SK-N-SH (cell line): ENCODE results near the gene PDE6A. TPM values are rescaled to one million over a fixed set of nuclear protein-coding genes. Genes with fewer than 3 reads are reported as not detected.

Experiments
- CTCF ChIA-PET: fragments of 300-600, 350-600 bp; formaldehyde crosslinking; extraction: SDS; loops from one replicate; lab custom pipeline; 2021; lab: Yijun Ruan, JAX
- POLR2A ChIA-PET: fragments of 350-600 bp; sonication (Branson Sonifier 250); formaldehyde crosslinking; extraction: SDS; loops from one replicate; lab custom pipeline; 2020; ENCODE audit warnings: antibody characterized with exemption, inconsistent platforms; lab: Yijun Ruan, JAX
- DNase-seq: peaks from one replicate; pipeline ENCODE4 v3.0.0; 2012
- H2AFZ ChIP-seq: fragments of 200-600 bp; sonication (generic); 2 replicates; pipeline ENCODE4 v1.8.1; 2016; ENCODE audit warnings: antibody characterized with exemption, mild to moderate bottlenecking, low read depth
- H3F3A ChIP-seq: fragments of 200-600 bp; sonication (generic); replicated peaks from 2 replicates; pipeline ENCODE3; 2016; ENCODE audit warnings: antibody characterized with exemption, mild to moderate bottlenecking; ENCODE audit not compliant: insufficient read depth
- H3K27ac ChIP-seq, 2 experiments: fragments of 200-500 bp in 1 of 2; fragments of 200-600 bp in 1 of 2; sonication (Bioruptor generic) in 1 of 2; sonication (generic), shearing (Covaris generic) in 1 of 2; 2 replicates each; pipeline versions ENCODE4 v1.5.1 to v1.6.1; 2014 to 2016; ENCODE audit warnings: low read depth in 2 of 2, inconsistent platforms in 1 of 2, low read length in 1 of 2, mild to moderate bottlenecking in 1 of 2, mixed read lengths in 1 of 2
- H3K27me3 ChIP-seq: fragments of 200-600 bp; sonication (generic), shearing (Covaris generic); 2 replicates; pipeline ENCODE4 v1.6.1; 2016; ENCODE audit warnings: mixed run types; ENCODE audit not compliant: insufficient read depth
- H3K36me3 ChIP-seq, 2 experiments: fragments of 200-500 bp in 1 of 2; fragments of 200-600 bp in 1 of 2; sonication (Bioruptor generic) in 1 of 2; sonication (generic) in 1 of 2; replicated peaks in 1 of 2; 2 replicates each; pipeline versions ENCODE3 to v1.5.1; 2014 to 2016; ENCODE audit warnings: low read length in 1 of 2, mild to moderate bottlenecking in 1 of 2; ENCODE audit not compliant: insufficient read depth in 2 of 2, control insufficient read depth in 1 of 2
- H3K4me1 ChIP-seq, 2 experiments: fragments of 200-500 bp in 1 of 2; fragments of 200-600 bp in 1 of 2; sonication (Bioruptor generic) in 1 of 2; sonication (generic), shearing (Covaris generic) in 1 of 2; 2 replicates each; pipeline versions ENCODE4 v1.5.1 to v1.6.1; 2014 to 2016; ENCODE audit warnings: low read depth in 1 of 2, low read length in 1 of 2, mixed run types in 1 of 2; ENCODE audit not compliant: insufficient read depth in 2 of 2, control insufficient read depth in 1 of 2
- H3K4me2 ChIP-seq: fragments of 200-600 bp; sonication (generic), shearing (Covaris generic); 2 replicates; pipeline ENCODE4 v1.6.1; 2017; ENCODE audit warnings: mixed run types
- H3K4me3 ChIP-seq, 2 experiments: fragments of 200-500 bp in 1 of 2; fragments of 200-600 bp in 1 of 2; sonication (Bioruptor generic) in 1 of 2; sonication (generic), shearing (Covaris generic) in 1 of 2; 2 replicates each; pipeline versions ENCODE4 v1.5.1 to v1.8.1; 2014 to 2016; ENCODE audit warnings: low read depth in 2 of 2, inconsistent platforms in 1 of 2, low read length in 1 of 2, mild to moderate bottlenecking in 1 of 2, mixed read lengths in 1 of 2, moderate library complexity in 1 of 2
- H3K79me2 ChIP-seq: fragments of 200-600 bp; sonication (generic); 2 replicates; pipeline ENCODE4 v1.8.1; 2017; ENCODE audit warnings: mild to moderate bottlenecking; ENCODE audit not compliant: insufficient read depth
- H3K9ac ChIP-seq: fragments of 200-600 bp; sonication (generic); 2 replicates; pipeline ENCODE4 v1.6.1; 2017; ENCODE audit warnings: mixed run types
- H3K9me2 ChIP-seq: fragments of 200-600 bp; sonication (generic); 2 replicates; pipeline ENCODE4 v1.6.1; 2017; ENCODE audit warnings: mixed run types
- H3K9me3 ChIP-seq: fragments of 200-600 bp; sonication (generic); 2 replicates; pipeline ENCODE4 v1.6.1; 2017; ENCODE audit warnings: mixed run types, mild to moderate bottlenecking, moderate library complexity
- H4K20me1 ChIP-seq: fragments of 200-600 bp; sonication (generic); 2 replicates; pipeline ENCODE4 v1.6.1; 2017; ENCODE audit warnings: mild to moderate bottlenecking, mixed run types; ENCODE audit not compliant: insufficient read depth
- ELF1 ChIP-seq: IDR thresholded peaks from 2 replicates; pipeline ENCODE4 v1.4.0; 2012
- EP300 ChIP-seq, 2 experiments: IDR thresholded peaks; 2 replicates each; pipeline versions ENCODE4 v1.4.0 to v1.6.1; 2012; ENCODE audit warnings: borderline replicate concordance in 1 of 2, low read depth in 1 of 2, low read length in 1 of 2
- EZH2phosphoT487 ChIP-seq: fragments of 200-600 bp; sonication (generic); IDR thresholded peaks from 2 replicates; pipeline ENCODE4 v1.6.1; 2017; ENCODE audit warnings: low read depth, mixed run types, mild to moderate bottlenecking, antibody characterized with exemption, moderate library complexity, borderline replicate concordance
- FOSL2 ChIP-seq: IDR thresholded peaks from 2 replicates; pipeline ENCODE4 v1.4.0; 2012; ENCODE audit warnings: low read depth, mild to moderate bottlenecking, moderate library complexity, borderline replicate concordance
- FOXJ3 ChIP-seq: sonication (generic); formaldehyde crosslinking; IDR thresholded peaks from 2 replicates; pipeline ENCODE4 v1.5.1; 2020; ENCODE audit warnings: mild to moderate bottlenecking, missing genetic modification reagents
- JUND ChIP-seq: IDR thresholded peaks from 2 replicates; pipeline ENCODE4 v1.4.0; 2012
- MEF2A ChIP-seq: IDR thresholded peaks from 2 replicates; pipeline ENCODE4 v1.4.0; 2012; ENCODE audit warnings: low read depth, borderline replicate concordance
- MXI1 ChIP-seq: IDR thresholded peaks from 2 replicates; pipeline ENCODE4 v1.6.1; 2012; ENCODE audit warnings: mild to moderate bottlenecking, low read depth, low read length, improper control_type of control experiment
- POLR2AphosphoS5 ChIP-seq: IDR thresholded peaks from 2 replicates; pipeline ENCODE4 v1.6.1; 2012; ENCODE audit warnings: low read depth, low read length
- RAD21 ChIP-seq: IDR thresholded peaks from 2 replicates; pipeline ENCODE4 v1.6.1; 2012; ENCODE audit warnings: mild to moderate bottlenecking, low read length
- RFX5 ChIP-seq: IDR thresholded peaks from 2 replicates; pipeline ENCODE4 v1.6.1; 2012; ENCODE audit warnings: mild to moderate bottlenecking, improper control_type of control experiment, low read length
- RXRA ChIP-seq: IDR thresholded peaks from 2 replicates; pipeline ENCODE4 v1.4.0; 2012; ENCODE audit warnings: low read depth, mild to moderate bottlenecking, borderline replicate concordance
- SIN3A ChIP-seq: IDR thresholded peaks from 2 replicates; pipeline ENCODE4 v1.6.1; 2012; ENCODE audit warnings: low read depth, mild to moderate bottlenecking, low read length, moderate library complexity, borderline replicate concordance
- SMC3 ChIP-seq: IDR thresholded peaks from 2 replicates; pipeline ENCODE4 v1.6.1; 2012; ENCODE audit warnings: low read depth, low read length, improper control_type of control experiment
- TAF1 ChIP-seq: IDR thresholded peaks from 2 replicates; pipeline ENCODE4 v1.6.1; 2012; ENCODE audit warnings: low read depth, mild to moderate bottlenecking, low read length, moderate library complexity, borderline replicate concordance
- TCF12 ChIP-seq: IDR thresholded peaks from 2 replicates; pipeline ENCODE4 v1.4.0; 2012
- TEAD4 ChIP-seq: IDR thresholded peaks from 2 replicates; pipeline ENCODE4 v1.4.0; 2012; ENCODE audit warnings: mild to moderate bottlenecking, borderline replicate concordance; ENCODE audit not compliant: insufficient read depth
- USF1 ChIP-seq: IDR thresholded peaks from 2 replicates; pipeline ENCODE4 v1.4.0; 2012; ENCODE audit warnings: low read depth, borderline replicate concordance
- USF2 ChIP-seq: fragments of 150-350 bp; IDR thresholded peaks from 2 replicates; pipeline ENCODE4 v1.6.1; 2017; ENCODE audit warnings: antibody characterized with exemption, low read length, low read depth, borderline replicate concordance
- WGBS: methylation state at CpG from one replicate; pipeline ENCODE4 v1.1.6; 2017; ENCODE audit warnings: low lambda C conversion rate; 5-methylcytosine and 5-hydroxymethylcytosine counted together
- polyA plus RNA-seq, 3 experiments: library from polyadenylated mRNA; depleted of rRNA; stranded (reverse); fragments of >200 nt; gene quantifications; 2 replicates each; pipeline ENCODE4 v1.2.3, GENCODE V29; 2012
- TF ChIP-seq, protein P1 (sequence below): fragments of 200-600 bp; sonication (generic); IDR thresholded peaks from 2 replicates; pipeline ENCODE4 v1.6.1; 2017; ENCODE audit warnings: antibody characterized with exemption, mild to moderate bottlenecking, moderate library complexity
- TF ChIP-seq, protein P2 (sequence below): fragments of 150-350 bp; IDR thresholded peaks from 2 replicates; pipeline ENCODE4 v1.6.1; 2016; ENCODE audit warnings: mild to moderate bottlenecking, low read depth, low read length

The PDE6A gene
- polyA plus RNA-seq, 1 of the 3 experiments (the other 2 are of a cell fraction): 0.05 TPM

GRCh38 chr5:149962601-149963300, 18.2 kb upstream of the PDE6A start:
- Histone ChIP-seq H3F3A (peaks cover 24% of the 10 kb centered on the region), H4K20me1 (no peaks in the 10 kb centered on the region), H3K9ac (no peak overlapping the region), H3K79me2 (peaks cover 20% of the 10 kb centered on the region; the same call in 1 of the 2 replicates), H3K27ac (no peak overlapping the region), H3K27me3 (no peaks in the 10 kb centered on the region), H3K36me3 (no peaks in the 10 kb centered on the region), H3K4me2 (no peak overlapping the region), H3K9me3 (no peaks in the 10 kb centered on the region), H3K4me3 (no peak overlapping the region), H3K9me2 (no peaks in the 10 kb centered on the region), H3K4me1 (peaks cover 10 to 12% of the 10 kb centered on the region in 2 experiments; a peak in 3 of 4 replicates), H2AFZ (no peak overlapping the region)
- CTCF ChIA-PET: interaction anchor here (0.9 to 12.1 kb wide), 26 partner anchors 8 to 344 kb away, joined by 3 to 244 read pairs (median 6); no protein-coding TSS in a partner anchor
- TF ChIP-seq MEF2A (no peak), RFX5 (no peak), USF1 (no peak)
- WGBS: 92% methylated on average over 5 of the region's 5 CpGs
- DNase-seq: no peak
- POLR2A ChIA-PET: interaction anchor here (0.7 to 1.2 kb wide), 2 partner anchors 125 to 128 kb away, joined by 3 to 4 read pairs; no protein-coding TSS in a partner anchor

- Histone ChIP-seq H3K36me3 (no peaks in the 10 kb centered on the region), H3K9me3 (no peaks in the 10 kb centered on the region), H4K20me1 (no peaks in the 10 kb centered on the region), H3K27me3 (no peaks in the 10 kb centered on the region), H3K79me2 (peaks cover 15% of the 10 kb centered on the region; the same call in 1 of the 2 replicates), H2AFZ (no peak overlapping the region), H3F3A (peaks cover 24% of the 10 kb centered on the region), H3K4me2 (no peak overlapping the region), H3K9ac (no peak overlapping the region), H3K4me3 (no peak overlapping the region; a peak in 1 of 4 replicates), H3K4me1 (peaks cover 10 to 12% of the 10 kb centered on the region in 2 experiments; a peak in 3 of 4 replicates), H3K9me2 (no peaks in the 10 kb centered on the region), H3K27ac (no peak overlapping the region)
- ChIA-PET CTCF (interaction anchor here (0.6 to 12.1 kb wide), 37 partner anchors 9 to 343 kb away, joined by 3 to 244 read pairs (median 5); partner anchors contain the start of gene TIGD6), POLR2A (interaction anchor here (0.7 to 1.2 kb wide), 2 partner anchors 124 to 127 kb away, joined by 3 to 4 read pairs; no protein-coding TSS in a partner anchor)
- WGBS: 66% methylated on average over 6 of the region's 6 CpGs
- DNase-seq: peak; percentile 73
- TF ChIP-seq TAF1 (no peak), MXI1 (no peak), SIN3A (no peak), USF2 (no peak), ELF1 (no peak), RFX5 (no peak), EP300 (IDR thresholded peaks at IDR 0.05; ENCODE audit: borderline replicate concordance in 1 of 2, low read depth in 1 of 2, low read length in 1 of 2) (no peak), RAD21 (peak; percentile 80), TCF12 (no peak), FOSL2 (no peak), EZH2phosphoT487 (no peak), JUND (no peak), SMC3 (peak; percentile 73), RXRA (no peak), TEAD4 (no peak), POLR2AphosphoS5 (no peak), FOXJ3 (no peak)
- TF ChIP-seq, protein P1, sequence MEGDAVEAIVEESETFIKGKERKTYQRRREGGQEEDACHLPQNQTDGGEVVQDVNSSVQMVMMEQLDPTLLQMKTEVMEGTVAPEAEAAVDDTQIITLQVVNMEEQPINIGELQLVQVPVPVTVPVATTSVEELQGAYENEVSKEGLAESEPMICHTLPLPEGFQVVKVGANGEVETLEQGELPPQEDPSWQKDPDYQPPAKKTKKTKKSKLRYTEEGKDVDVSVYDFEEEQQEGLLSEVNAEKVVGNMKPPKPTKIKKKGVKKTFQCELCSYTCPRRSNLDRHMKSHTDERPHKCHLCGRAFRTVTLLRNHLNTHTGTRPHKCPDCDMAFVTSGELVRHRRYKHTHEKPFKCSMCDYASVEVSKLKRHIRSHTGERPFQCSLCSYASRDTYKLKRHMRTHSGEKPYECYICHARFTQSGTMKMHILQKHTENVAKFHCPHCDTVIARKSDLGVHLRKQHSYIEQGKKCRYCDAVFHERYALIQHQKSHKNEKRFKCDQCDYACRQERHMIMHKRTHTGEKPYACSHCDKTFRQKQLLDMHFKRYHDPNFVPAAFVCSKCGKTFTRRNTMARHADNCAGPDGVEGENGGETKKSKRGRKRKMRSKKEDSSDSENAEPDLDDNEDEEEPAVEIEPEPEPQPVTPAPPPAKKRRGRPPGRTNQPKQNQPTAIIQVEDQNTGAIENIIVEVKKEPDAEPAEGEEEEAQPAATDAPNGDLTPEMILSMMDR: peak; percentile 80
- TF ChIP-seq, protein P2, sequence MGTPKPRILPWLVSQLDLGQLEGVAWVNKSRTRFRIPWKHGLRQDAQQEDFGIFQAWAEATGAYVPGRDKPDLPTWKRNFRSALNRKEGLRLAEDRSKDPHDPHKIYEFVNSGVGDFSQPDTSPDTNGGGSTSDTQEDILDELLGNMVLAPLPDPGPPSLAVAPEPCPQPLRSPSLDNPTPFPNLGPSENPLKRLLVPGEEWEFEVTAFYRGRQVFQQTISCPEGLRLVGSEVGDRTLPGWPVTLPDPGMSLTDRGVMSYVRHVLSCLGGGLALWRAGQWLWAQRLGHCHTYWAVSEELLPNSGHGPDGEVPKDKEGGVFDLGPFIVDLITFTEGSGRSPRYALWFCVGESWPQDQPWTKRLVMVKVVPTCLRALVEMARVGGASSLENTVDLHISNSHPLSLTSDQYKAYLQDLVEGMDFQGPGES: no peak; the same call in 1 of the 2 replicates
These were observed 17.4 kb upstream of the PDE6A start for GRCh38 chr5:149961957-149962409.
